NCI-H524 treated with DMSO at 0.1 percent for 48 hours (cell line): Measurements from ENCODE around the gene KRTAP27-1.

Experiments used
- DNase-seq: peaks from one replicate; lab custom pipeline; 2025; lab: John Stamatoyannopoulos, UW

KRTAP27-1 gene

GRCh38 chr21:30289215-30289614 lies 48.3 kb downstream of the KRTAP27-1 start, which contains the start of gene KRTAP25-1:
Gene KRTAP25-1 (minus strand): TSS chr21:30289514. CDS start chr21:30289490, 24 bp downstream.
- DNase-seq = no peak
